Hepatocyte (in vitro differentiated cells): ENCODE measurements around the gene SAMD4A.

Source experiments
- CTCF ChIP-seq: fragments of 200-600 bp; sonication (generic); IDR thresholded peaks from 2 replicates; pipeline ENCODE4 v1.5.1; 2016; ENCODE audit warnings: antibody characterized with exemption, mild to moderate bottlenecking; ENCODE audit not compliant: poor library complexity
- EZH2 ChIP-seq: fragments of 200-600 bp; sonication (generic); IDR thresholded peaks from 2 replicates; pipeline ENCODE4 v1.6.1; 2016; ENCODE audit warnings: antibody characterized with exemption, mild to moderate bottlenecking, borderline replicate concordance
- EZH2phosphoT487 ChIP-seq: fragments of 200-600 bp; sonication (generic); IDR thresholded peaks from one replicate; pipeline ENCODE4 v1.6.1; 2018; ENCODE audit warnings: antibody characterized with exemption, mild to moderate bottlenecking, low read depth, moderate library complexity; ENCODE audit not compliant: unreplicated experiment, severe bottlenecking

GRCh38 chr14:54709444-54709843 lies 142.5 kb downstream of the SAMD4A start:
- TF ChIP-seq CTCF (no peak), EZH2 (no peak), EZH2phosphoT487 (no peak)
